Colonic mucosa (tissue), 4 donors: Measurements from ENCODE around the gene GALNT18. TPM values are rescaled to one million over a fixed set of nuclear protein-coding genes. Genes with fewer than 3 reads are reported as not detected.

Source experiments
- DNase-seq: peaks from one replicate; pipeline ENCODE4 v3.0.0-alpha.2; 2020
- H3K27ac ChIP-seq: fragments of 200-600 bp; one replicate; pipeline ENCODE4 v1.8.0; 2021
- H3K27me3 ChIP-seq: fragments of 200-600 bp; one replicate; pipeline ENCODE4 v1.8.0; 2021
- H3K36me3 ChIP-seq: fragments of 200-600 bp; one replicate; pipeline ENCODE4 v1.8.0; 2021
- H3K4me1 ChIP-seq: fragments of 200-600 bp; one replicate; pipeline ENCODE4 v1.8.0; 2021; ENCODE audit warnings: mild to moderate bottlenecking
- H3K4me3 ChIP-seq: fragments of 200-600 bp; one replicate; pipeline ENCODE4 v1.8.0; 2021
- H3K9ac ChIP-seq, 2 donors: one replicate each; pipeline ENCODE4 v1.7.0; 2013; ENCODE audit warnings: control low read depth in 2 of 2, low read depth in 2 of 2, low read length in 2 of 2
- H3K9me3 ChIP-seq: fragments of 200-600 bp; one replicate; pipeline ENCODE4 v1.8.0; 2021
- intact Hi-C: fragments of 100-400 bp; cut with DNase I; formaldehyde crosslinking; loops from one replicate; pipeline ENCODE4 v1.14.1; 2022
- total RNA-seq, 2 donors: library from RNA; stranded (reverse); fragmentation: NEBNext Ultra II Directional in 1 of 2; extraction: Animal tissue kit (Norgen Biotek cat#: 25700) in 1 of 2; gene quantifications; one replicate each; pipeline ENCODE4 v1.2.1, GENCODE V29; 2021
- TF ChIP-seq, protein P1 (sequence below): fragments of 200-600 bp; IDR thresholded peaks from one replicate; pipeline ENCODE4 v1.8.0; 2022; ENCODE audit warnings: antibody characterized with exemption, mild to moderate bottlenecking
- donor health status: healthy.
- donor health status: DM: no; HTN: no; CAD: no.
- donor health status: DM: no; HTN: no; CAD: no.

The GALNT18 gene
- total RNA-seq, 2 donors from 2014 or later: 3.6 to 8.3 TPM

GRCh38 chr11:11667056-11667455 lies 45.3 kb upstream of the GALNT18 start:
- DNase-seq: no peak
- Histone ChIP-seq H3K27me3 (no peaks in the 10 kb centered on the region), H3K36me3 (no peaks in the 10 kb centered on the region), H3K27ac (no peak overlapping the region), H3K9ac (no peak overlapping the region), H3K9me3 (no peaks in the 10 kb centered on the region), H3K4me3 (no peak overlapping the region), H3K4me1 (no peaks in the 10 kb centered on the region)
- TF ChIP-seq, protein P1, sequence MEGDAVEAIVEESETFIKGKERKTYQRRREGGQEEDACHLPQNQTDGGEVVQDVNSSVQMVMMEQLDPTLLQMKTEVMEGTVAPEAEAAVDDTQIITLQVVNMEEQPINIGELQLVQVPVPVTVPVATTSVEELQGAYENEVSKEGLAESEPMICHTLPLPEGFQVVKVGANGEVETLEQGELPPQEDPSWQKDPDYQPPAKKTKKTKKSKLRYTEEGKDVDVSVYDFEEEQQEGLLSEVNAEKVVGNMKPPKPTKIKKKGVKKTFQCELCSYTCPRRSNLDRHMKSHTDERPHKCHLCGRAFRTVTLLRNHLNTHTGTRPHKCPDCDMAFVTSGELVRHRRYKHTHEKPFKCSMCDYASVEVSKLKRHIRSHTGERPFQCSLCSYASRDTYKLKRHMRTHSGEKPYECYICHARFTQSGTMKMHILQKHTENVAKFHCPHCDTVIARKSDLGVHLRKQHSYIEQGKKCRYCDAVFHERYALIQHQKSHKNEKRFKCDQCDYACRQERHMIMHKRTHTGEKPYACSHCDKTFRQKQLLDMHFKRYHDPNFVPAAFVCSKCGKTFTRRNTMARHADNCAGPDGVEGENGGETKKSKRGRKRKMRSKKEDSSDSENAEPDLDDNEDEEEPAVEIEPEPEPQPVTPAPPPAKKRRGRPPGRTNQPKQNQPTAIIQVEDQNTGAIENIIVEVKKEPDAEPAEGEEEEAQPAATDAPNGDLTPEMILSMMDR: no peak
- intact Hi-C loops: no loop called here

DNA sequence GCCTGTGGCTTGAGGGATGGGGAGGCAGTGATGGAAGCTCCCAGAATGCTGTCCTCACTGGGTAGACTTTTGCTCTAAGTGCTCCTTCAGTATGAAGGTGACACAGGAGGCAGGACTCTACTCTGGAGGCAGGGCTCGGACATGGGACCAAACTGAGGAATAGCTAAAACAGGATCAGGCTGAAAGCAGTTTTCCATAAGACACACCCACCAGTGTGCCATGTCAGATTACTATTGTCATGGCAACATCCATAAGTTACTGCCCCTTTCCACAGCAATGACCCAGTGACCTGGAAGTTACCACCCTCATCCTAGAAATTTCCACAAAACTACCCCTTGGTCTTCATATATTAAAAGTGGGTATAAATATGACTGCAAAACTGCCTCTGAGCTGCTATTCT lies 43.6 kb upstream of the GALNT18 start:
- Histone ChIP-seq H3K4me3 (no peak overlapping the region), H3K9me3 (no peaks in the 10 kb centered on the region), H3K36me3 (no peaks in the 10 kb centered on the region), H3K27ac (no peak overlapping the region), H3K4me1 (no peaks in the 10 kb centered on the region), H3K27me3 (no peaks in the 10 kb centered on the region), H3K9ac (no peak overlapping the region)
- intact Hi-C loops: no loop called here
- no peak for DNase-seq
- TF ChIP-seq, protein P1: no peak

DNA sequence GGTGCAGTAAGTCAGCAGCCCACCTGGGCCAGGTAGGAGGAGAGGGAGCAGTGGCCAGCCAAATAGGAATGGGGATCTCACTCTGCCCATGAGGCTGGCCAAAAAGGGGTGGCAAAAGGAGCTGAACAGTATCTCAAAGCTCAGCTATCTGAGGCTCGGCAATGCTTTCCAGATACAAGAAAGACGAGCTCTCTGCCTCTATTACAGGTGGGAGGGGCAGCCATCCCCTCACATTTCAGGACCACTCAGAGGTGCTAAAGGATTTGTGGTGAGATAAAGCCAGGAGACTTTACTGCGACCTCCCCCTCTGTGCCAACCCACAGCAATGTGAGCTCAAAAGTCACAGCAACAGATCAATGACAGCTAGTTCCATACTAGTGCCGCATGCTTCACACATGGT lies 42.1 kb upstream of the GALNT18 start:
- Histone ChIP-seq H3K4me1 (no peaks in the 10 kb centered on the region), H3K9ac (no peak overlapping the region), H3K27ac (no peak overlapping the region), H3K36me3 (no peaks in the 10 kb centered on the region), H3K9me3 (no peaks in the 10 kb centered on the region), H3K4me3 (no peak overlapping the region), H3K27me3 (no peaks in the 10 kb centered on the region)
- intact Hi-C loops: no loop called here
- TF ChIP-seq, protein P1: no peak
- DNase-seq: no peak

- Histone ChIP-seq H3K9me3 (no peaks in the 10 kb centered on the region), H3K27me3 (no peaks in the 10 kb centered on the region), H3K4me1 (no peaks in the 10 kb centered on the region), H3K9ac (no peak overlapping the region), H3K27ac (no peak overlapping the region), H3K36me3 (no peaks in the 10 kb centered on the region), H3K4me3 (no peak overlapping the region)
- no peak for DNase-seq
- intact Hi-C loops: no loop called here
- TF ChIP-seq, protein P1: no peak
Observed at GRCh38 chr11:11662578-11662977, 40.8 kb upstream of the GALNT18 start.

DNA sequence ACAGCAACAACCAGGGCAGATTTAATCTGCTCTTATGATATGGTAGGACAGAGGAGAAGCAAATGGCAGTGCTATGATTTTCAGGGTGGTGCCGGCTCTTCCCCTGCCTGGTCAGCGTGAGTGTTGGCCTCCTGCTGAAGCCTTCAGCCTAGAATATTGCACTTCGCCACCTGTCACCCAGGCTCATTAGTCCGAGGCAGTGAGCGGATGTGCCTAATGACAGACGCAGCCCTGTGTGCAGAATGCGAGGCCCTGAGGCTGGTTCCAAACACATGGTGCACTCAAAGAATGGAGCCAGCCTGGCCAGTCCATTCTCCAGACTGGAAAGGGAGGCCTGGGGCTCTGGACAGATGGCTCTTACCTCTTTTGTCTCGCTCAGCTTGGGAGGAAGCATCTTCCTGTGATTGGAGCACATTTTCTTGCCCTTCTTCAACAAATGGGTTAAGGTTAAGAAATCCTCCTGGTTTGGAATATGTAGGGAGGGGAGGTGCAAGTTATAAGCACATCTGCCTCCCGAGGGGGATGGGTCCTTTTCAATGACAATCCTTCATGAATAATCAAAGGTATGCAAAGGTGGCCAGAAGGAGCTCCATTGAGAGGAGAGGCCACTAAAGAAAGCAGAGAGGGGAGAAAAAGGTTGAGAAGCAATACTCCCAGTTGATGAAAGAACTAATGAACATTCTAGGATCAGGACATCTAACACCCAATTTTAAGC lies 39.7 kb upstream of the GALNT18 start:
- Histone ChIP-seq H3K9ac (no peak overlapping the region), H3K36me3 (no peaks in the 10 kb centered on the region), H3K4me3 (no peak overlapping the region), H3K27me3 (no peaks in the 10 kb centered on the region), H3K27ac (no peak overlapping the region), H3K9me3 (no peaks in the 10 kb centered on the region), H3K4me1 (no peaks in the 10 kb centered on the region)
- no peak for DNase-seq
- intact Hi-C loops: no loop called here
- TF ChIP-seq, protein P1: no peak
